Keratinocyte (primary cell): ENCODE results near the gene KIF25.

Experiments used
- EZH2 ChIP-seq: IDR thresholded peaks from one replicate; pipeline ENCODE4 v1.6.1; 2012; ENCODE audit warnings: inconsistent platforms, mild to moderate bottlenecking, low read length, moderate library complexity
- TF ChIP-seq, protein P1 (sequence below), 3 experiments: IDR thresholded peaks in 1 of 3; conservative IDR thresholded peaks in 1 of 3; optimal IDR thresholded peaks in 1 of 3; 2 replicates in 2 of 3; 3 replicates in 1 of 3; pipeline versions ENCODE3 to v1.5.1; 2011; ENCODE audit warnings: low read length in 3 of 3, mild to moderate bottlenecking in 3 of 3, moderate library complexity in 2 of 3, control low read depth in 1 of 3, inconsistent platforms in 1 of 3; ENCODE audit not compliant: insufficient read depth in 2 of 3; ENCODE audit errors: extremely low read depth in 1 of 3

DNA sequence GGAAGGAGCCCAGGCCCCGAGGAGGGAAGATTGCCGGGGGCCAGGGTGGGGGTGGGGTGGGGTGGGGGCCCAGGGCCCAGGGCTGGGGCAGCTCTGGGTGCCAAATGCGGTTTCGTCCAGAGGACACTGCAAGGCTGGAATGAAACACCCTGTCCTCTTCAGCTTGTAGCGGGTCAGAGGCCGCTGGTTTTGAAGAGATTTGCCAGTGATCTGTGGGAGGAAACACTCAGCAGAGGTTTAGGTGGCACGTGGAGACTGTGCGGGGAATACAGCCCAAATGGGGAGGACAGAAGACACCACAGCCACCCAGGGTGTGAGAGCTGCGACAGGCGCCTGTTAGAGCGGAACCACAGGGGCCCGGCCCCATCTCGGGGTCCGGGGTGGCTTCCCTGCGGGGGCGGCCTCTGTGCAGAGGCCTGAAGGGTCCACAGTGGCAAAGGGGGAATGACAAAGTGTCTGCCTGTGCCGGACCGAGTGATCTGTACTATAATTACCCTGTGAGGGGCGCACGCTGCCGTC is 52.3 kb downstream of the KIF25 start:
- TF ChIP-seq, protein P1, sequence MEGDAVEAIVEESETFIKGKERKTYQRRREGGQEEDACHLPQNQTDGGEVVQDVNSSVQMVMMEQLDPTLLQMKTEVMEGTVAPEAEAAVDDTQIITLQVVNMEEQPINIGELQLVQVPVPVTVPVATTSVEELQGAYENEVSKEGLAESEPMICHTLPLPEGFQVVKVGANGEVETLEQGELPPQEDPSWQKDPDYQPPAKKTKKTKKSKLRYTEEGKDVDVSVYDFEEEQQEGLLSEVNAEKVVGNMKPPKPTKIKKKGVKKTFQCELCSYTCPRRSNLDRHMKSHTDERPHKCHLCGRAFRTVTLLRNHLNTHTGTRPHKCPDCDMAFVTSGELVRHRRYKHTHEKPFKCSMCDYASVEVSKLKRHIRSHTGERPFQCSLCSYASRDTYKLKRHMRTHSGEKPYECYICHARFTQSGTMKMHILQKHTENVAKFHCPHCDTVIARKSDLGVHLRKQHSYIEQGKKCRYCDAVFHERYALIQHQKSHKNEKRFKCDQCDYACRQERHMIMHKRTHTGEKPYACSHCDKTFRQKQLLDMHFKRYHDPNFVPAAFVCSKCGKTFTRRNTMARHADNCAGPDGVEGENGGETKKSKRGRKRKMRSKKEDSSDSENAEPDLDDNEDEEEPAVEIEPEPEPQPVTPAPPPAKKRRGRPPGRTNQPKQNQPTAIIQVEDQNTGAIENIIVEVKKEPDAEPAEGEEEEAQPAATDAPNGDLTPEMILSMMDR (optimal IDR thresholded peaks at IDR 0.05 in 1 of 3, IDR thresholded peaks at IDR 0.05 in 1 of 3, conservative IDR thresholded peaks at IDR 0.05 in 1 of 3; ENCODE audit: extremely low read depth in 1 of 3, insufficient read depth in 2 of 3, low read length in 3 of 3): no peak
- TF ChIP-seq EZH2: no peak
